KOPT-K1 (cell line): ENCODE results near the gene BRF1.
"Not testable (repeated sequence)": the region's sequence is repeated elsewhere in the genome, so short reads cannot be mapped to it uniquely, and the experiment has no call there.

Experiments used
- H3K27ac ChIP-seq: fragments of 200-600 bp; sonication (generic); 2 replicates; pipeline ENCODE4 v1.5.1; 2016; ENCODE audit warnings: antibody characterized with exemption, mild to moderate bottlenecking, low read depth, low read length; ENCODE audit not compliant: poor library complexity, severe bottlenecking
- H3K36me3 ChIP-seq: fragments of 200-600 bp; sonication (generic); 2 replicates; pipeline ENCODE4 v1.5.1; 2017; ENCODE audit warnings: antibody characterized with exemption, mild to moderate bottlenecking, low read length, moderate library complexity; ENCODE audit not compliant: insufficient read depth
- H3K9me3 ChIP-seq: fragments of 200-600 bp; sonication (generic); 2 replicates; pipeline ENCODE4 v1.5.1; 2017; ENCODE audit warnings: antibody characterized with exemption, low read length, mild to moderate bottlenecking; ENCODE audit not compliant: insufficient read depth, poor library complexity, severe bottlenecking

Gene BRF1

GRCh38 chr14:105335735-105336476, 35.1 kb upstream of the BRF1 start:
- no peaks in the 10 kb centered on the region for H3K36me3 ChIP-seq
- no peak overlapping the region for H3K27ac ChIP-seq
- H3K9me3 ChIP-seq: peaks cover 8% of the 10 kb centered on the region

DNA sequence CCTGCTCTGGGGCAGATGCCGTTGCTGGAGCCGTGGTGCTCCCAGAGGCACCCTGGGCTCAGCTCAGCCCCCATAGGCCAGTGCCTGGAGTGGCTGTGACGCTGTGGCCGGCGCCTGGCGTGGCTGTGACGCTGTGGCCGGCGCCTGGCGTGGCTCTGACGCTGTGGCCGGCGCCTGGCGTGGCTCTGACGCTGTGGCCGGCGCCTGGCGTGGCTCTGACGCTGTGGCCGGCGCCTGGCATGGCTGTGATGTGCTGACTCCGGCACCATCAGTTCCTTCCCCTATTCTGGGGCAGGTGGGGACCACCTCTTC, 34.4 kb upstream of the BRF1 start:
- not testable (repeated sequence) for H3K27ac ChIP-seq, H3K36me3 ChIP-seq
- peaks cover 13% of the 10 kb centered on the region for H3K9me3 ChIP-seq

GRCh38 chr14:105334383-105335230, 33.8 kb upstream of the BRF1 start:
- Histone ChIP-seq H3K27ac (no peak overlapping the region), H3K36me3 (no peaks in the 10 kb centered on the region), H3K9me3 (peaks cover 13% of the 10 kb centered on the region)

GRCh38 chr14:105333613-105334364, 33.0 kb upstream of the BRF1 start:
- Histone ChIP-seq H3K9me3 (peaks cover 13% of the 10 kb centered on the region), H3K36me3 (no peaks in the 10 kb centered on the region), H3K27ac (no peak overlapping the region)

DNA sequence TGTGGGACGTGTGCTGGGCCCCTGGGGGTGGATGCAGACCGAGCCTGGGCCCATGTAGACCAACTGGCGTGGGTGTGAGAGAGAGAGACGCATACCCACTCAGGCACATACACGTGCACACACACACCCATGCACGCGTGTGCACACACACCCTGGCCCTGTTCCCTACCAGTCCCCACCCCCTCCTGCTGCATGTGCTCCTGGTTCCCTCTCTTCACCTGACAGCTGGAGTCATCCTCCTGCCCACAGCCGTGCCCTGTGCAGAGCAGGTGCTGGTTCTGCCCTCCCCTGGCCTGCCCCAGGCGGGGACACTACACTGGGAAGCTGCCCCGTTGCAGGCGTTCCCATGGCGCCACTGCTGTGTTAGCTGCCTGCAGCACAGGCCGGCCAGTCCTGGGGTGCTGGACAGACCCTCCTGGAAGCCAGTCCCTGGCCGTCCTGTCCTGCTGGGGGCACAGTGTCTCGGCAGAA, 32.3 kb upstream of the BRF1 start:
- peaks cover 13% of the 10 kb centered on the region for H3K9me3 ChIP-seq
- no peak overlapping the region for H3K27ac ChIP-seq

GRCh38 chr14:105332350-105332874, 31.6 kb upstream of the BRF1 start:
- Histone ChIP-seq H3K36me3 (no peaks in the 10 kb centered on the region), H3K27ac (no peak overlapping the region), H3K9me3 (peaks cover 13% of the 10 kb centered on the region)

More for the DNA sequence above, 32.3 kb upstream of the BRF1 start:
- H3K36me3 ChIP-seq: no peaks in the 10 kb centered on the region

DNA sequence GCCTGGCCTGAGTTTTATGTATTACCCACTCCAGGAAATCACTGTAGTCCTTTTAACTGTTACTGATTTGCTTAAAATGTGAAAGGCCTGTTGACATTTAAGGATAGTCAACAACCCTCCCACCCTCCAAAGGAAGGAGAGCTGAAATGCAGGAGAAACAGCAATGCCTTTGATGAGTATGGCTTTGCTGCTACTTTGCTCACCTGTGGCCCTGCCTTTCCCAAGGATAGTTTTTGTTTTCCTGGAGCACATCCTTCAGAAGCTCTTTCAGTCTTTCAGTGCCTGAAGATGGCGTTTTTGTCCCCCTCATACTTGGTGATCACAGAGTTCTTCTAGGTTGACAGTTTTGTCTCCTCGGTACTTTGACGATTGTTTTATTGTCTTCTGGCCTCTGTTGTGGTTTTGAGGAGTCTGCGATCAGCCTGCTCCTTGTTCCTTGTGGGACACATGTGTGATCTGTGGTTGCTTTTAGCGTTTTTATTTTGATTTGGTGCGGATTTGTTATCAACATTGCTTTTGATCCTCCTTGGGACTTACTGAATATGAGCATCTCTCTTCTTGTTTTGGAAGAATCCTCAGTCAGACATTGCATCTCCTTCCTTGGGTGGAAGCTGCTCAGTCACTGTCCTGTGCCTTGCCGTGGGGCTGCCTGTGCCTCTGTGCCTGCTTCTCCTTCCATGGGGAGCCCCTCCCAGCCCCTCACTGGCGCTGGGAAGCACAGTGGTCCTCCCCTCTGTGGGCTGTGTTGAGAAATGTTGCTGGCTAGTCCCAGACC, 31.0 kb upstream of the BRF1 start:
- Histone ChIP-seq H3K9me3 (peaks cover 13% of the 10 kb centered on the region), H3K27ac (no peak overlapping the region), H3K36me3 (no peaks in the 10 kb centered on the region)

GRCh38 chr14:105330491-105330895, 29.7 kb upstream of the BRF1 start:
- H3K9me3 ChIP-seq: peaks cover 13% of the 10 kb centered on the region
- H3K36me3 ChIP-seq: no peaks in the 10 kb centered on the region
- H3K27ac ChIP-seq: no peak overlapping the region

DNA sequence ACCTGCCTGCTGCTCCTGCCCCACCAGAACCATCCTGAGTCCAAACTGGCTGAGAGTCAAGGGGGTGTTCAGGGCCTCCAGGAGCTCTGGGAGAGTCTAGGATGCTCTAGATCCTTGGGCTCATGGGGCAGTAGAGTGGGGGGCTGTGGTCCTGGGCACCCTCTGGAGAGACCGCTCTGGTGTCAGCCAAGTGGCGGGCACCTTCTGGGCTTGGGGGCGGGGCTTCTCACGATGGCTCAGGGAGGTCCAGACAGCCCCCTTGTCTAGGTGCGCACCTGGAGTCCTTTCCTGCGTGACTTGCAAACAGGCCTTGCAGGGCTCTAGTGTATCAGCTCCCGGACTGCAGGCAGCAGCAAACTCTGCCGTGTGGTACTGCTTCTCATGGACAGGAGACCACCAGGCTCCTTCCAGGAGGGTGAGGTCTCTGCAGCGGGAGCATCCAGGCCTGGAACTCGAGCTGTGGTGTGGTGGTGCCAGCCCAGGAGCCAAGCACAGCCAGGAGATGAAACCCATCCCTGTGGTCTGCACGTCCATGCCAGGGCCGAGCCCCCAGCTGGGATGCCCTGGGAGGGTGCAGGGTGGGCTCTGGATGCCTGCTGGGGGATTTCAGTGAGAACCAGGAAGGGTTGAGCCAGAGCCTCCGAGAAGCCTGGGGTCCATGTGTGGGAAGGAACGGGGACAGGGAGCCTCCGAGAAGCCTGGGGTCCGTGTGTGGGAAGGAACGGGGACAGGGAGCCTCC, 28.8 kb upstream of the BRF1 start:
- no peaks in the 10 kb centered on the region for H3K36me3 ChIP-seq
- H3K27ac ChIP-seq: no peak overlapping the region
- H3K9me3 ChIP-seq: peaks cover 13% of the 10 kb centered on the region

GRCh38 chr14:105328678-105329390, 28.0 kb upstream of the BRF1 start:
- H3K36me3 ChIP-seq: no peaks in the 10 kb centered on the region
- no peak overlapping the region for H3K27ac ChIP-seq
- H3K9me3 ChIP-seq: peaks cover 13% of the 10 kb centered on the region

DNA sequence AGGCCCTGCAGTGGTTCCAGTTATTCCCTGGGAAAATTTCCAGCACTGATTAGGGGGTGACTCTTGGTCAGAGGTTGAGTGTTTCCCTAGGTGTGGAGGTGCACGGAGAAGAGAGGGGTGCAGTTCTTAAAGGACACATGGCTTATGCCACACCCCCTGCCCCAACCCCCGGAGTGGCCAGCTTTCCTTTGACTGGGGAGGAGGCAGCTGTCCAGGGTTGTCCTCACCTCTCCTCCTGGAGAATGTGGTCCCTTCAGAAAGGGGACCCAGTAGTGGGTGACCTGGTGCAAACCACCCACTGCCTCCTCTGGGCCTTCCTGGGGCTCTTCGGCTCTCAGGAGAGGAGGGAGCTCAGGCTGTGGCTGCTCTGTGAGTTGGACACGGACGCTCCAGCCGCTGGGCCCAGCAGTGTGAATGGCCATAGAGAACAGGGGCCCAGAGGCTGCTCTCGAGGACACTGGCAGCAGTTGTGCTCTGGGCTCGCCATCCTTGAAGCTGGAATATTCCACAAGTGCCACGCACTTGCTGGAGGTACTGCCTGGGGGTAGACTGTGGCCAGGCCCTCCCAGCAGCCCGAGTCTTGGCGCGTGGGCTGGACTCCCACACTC, 27.4 kb upstream of the BRF1 start:
- no peaks in the 10 kb centered on the region for H3K36me3 ChIP-seq
- H3K27ac ChIP-seq: no peak overlapping the region
- peaks cover 13% of the 10 kb centered on the region for H3K9me3 ChIP-seq

- H3K27ac ChIP-seq, H3K36me3 ChIP-seq: not testable (repeated sequence)
- peaks cover 13% of the 10 kb centered on the region for H3K9me3 ChIP-seq
Observed at GRCh38 chr14:105327695-105328045, 26.9 kb upstream of the BRF1 start.
